Fibroblast of lung (primary cell): ENCODE results near the gene CSNK1A1. TPM values are rescaled to one million over a fixed set of nuclear protein-coding genes. Genes with fewer than 3 reads are reported as not detected.

Source experiments
- DNase-seq, 2 donors: peaks; one replicate each; pipeline versions ENCODE4 v3.0.0 to v3.0.0-alpha.2; 2010; ENCODE audit warnings: low read depth in 2 of 2
- H2AFZ ChIP-seq: 2 replicates; pipeline ENCODE4 v1.5.1; 2012; ENCODE audit warnings: low read length, control low read depth, inconsistent platforms
- H3K27ac ChIP-seq: 2 replicates; pipeline ENCODE4 v1.5.1; 2011; ENCODE audit warnings: low read length, control low read depth; ENCODE audit not compliant: insufficient read depth
- H3K27me3 ChIP-seq: 2 replicates; pipeline ENCODE4 v1.5.1; 2011; ENCODE audit warnings: mild to moderate bottlenecking, low read length; ENCODE audit not compliant: control insufficient read depth, insufficient read depth
- H3K36me3 ChIP-seq: 2 replicates; pipeline ENCODE4 v1.5.1; 2011; ENCODE audit warnings: low read length; ENCODE audit not compliant: control insufficient read depth, insufficient read depth
- H3K4me1 ChIP-seq: 2 replicates; pipeline ENCODE4 v1.5.1; 2011; ENCODE audit warnings: low read length; ENCODE audit not compliant: control insufficient read depth, insufficient read depth; ENCODE audit errors: extremely low read depth
- H3K4me2 ChIP-seq: 2 replicates; pipeline ENCODE4 v1.5.1; 2011; ENCODE audit warnings: low read length, control low read depth; ENCODE audit not compliant: insufficient read depth; ENCODE audit errors: extremely low read depth
- H3K4me3 ChIP-seq, 4 experiments: fragments of 200-600 bp in 1 of 4; sonication (generic) in 1 of 4; replicated peaks in 1 of 4; 2 replicates each; pipeline ENCODE4 v1.5.1; 2011 to 2016; ENCODE audit warnings: low read length in 4 of 4, low read depth in 3 of 4, mild to moderate bottlenecking in 3 of 4, control low read depth in 2 of 4, inconsistent platforms in 1 of 4, mixed read lengths in 1 of 4; ENCODE audit not compliant: insufficient read depth in 1 of 4; ENCODE audit errors: control extremely low read depth in 1 of 4
- H3K79me2 ChIP-seq: 2 replicates; pipeline ENCODE4 v1.5.1; 2012; ENCODE audit warnings: mild to moderate bottlenecking, low read length, inconsistent platforms; ENCODE audit not compliant: control insufficient read depth, insufficient read depth
- H3K9ac ChIP-seq: 2 replicates; pipeline ENCODE4 v1.5.1; 2011; ENCODE audit warnings: mild to moderate bottlenecking, low read length, control low read depth; ENCODE audit not compliant: insufficient read depth
- H3K9me3 ChIP-seq: 2 replicates; pipeline ENCODE4 v1.5.1; 2012; ENCODE audit warnings: low read depth, low read length; ENCODE audit not compliant: control insufficient read depth, insufficient read depth
- H4K20me1 ChIP-seq: 2 replicates; pipeline ENCODE4 v1.5.1; 2011; ENCODE audit warnings: low read length; ENCODE audit not compliant: control insufficient read depth, insufficient read depth; ENCODE audit errors: extremely low read depth
- CTCF ChIP-seq, 2 donors: IDR thresholded peaks in 1 of 2; conservative IDR thresholded peaks in 1 of 2; 1 replicate in 1 of 2; 2 replicates in 1 of 2; pipeline ENCODE4 v1.5.1; 2011 to 2012; ENCODE audit warnings: low read length in 2 of 2, control low read depth in 1 of 2, inconsistent platforms in 1 of 2, low read depth in 1 of 2, mild to moderate bottlenecking in 1 of 2
- EZH2 ChIP-seq: IDR thresholded peaks from 2 replicates; pipeline ENCODE4 v1.5.1; 2012; ENCODE audit warnings: low read length, control low read depth, mild to moderate bottlenecking; ENCODE audit errors: missing control alignments
- polyA plus RNA-seq, 2 donors: library from polyadenylated mRNA; depleted of rRNA in 1 of 2; stranded (reverse) in 1 of 2; unstranded in 1 of 2; fragments of >200 nt; gene quantifications; 2 replicates each; pipeline ENCODE4 v1.2.1, GENCODE V29; 2011 to 2012; ENCODE audit warnings: missing spikeins in 1 of 2
- total RNA-seq: library from RNA; depleted of rRNA; stranded (reverse); fragments of >200 nt; gene quantifications from 2 replicates; pipeline ENCODE4 v1.2.1, GENCODE V29; 2014

The CSNK1A1 gene
- total and polyA plus RNA-seq, 2 donors (not counting 1 experiment from before 2014, with no cell fraction given) = 275 to 674 TPM

GRCh38 chr5:149500922-149501582 is 50.2 kb downstream of the CSNK1A1 start:
- Histone ChIP-seq H3K9me3 (no peaks in the 10 kb centered on the region), H3K4me3 (no peak overlapping the region), H2AFZ (no peak overlapping the region), H3K4me1 (peaks cover 29% of the 10 kb centered on the region), H3K36me3 (peaks cover 7% of the 10 kb centered on the region), H3K27ac (peak overlapping the region; percentile 35), H3K9ac (no peak overlapping the region), H3K27me3 (no peaks in the 10 kb centered on the region), H3K4me2 (no peak overlapping the region), H3K79me2 (peaks cover 15% of the 10 kb centered on the region), H4K20me1 (no peaks in the 10 kb centered on the region)
- TF ChIP-seq CTCF (conservative IDR thresholded peaks at IDR 0.05 in 1 of 2, IDR thresholded peaks at IDR 0.05 in 1 of 2; ENCODE audit: low read depth in 1 of 2, low read length in 2 of 2) (no peak), EZH2 (no peak)
- DNase-seq = peak; percentile 28 to 96

GRCh38 chr5:149498724-149499336 is 52.4 kb downstream of the CSNK1A1 start:
- no peak overlapping the region for H3K4me2 ChIP-seq
- DNase-seq = no peak
- no peak overlapping the region for H2AFZ ChIP-seq
- no peaks in the 10 kb centered on the region for H4K20me1 ChIP-seq
- no peak overlapping the region for H3K4me3 ChIP-seq
- peaks cover 9% of the 10 kb centered on the region for H3K79me2 ChIP-seq
- no peak overlapping the region for H3K9ac ChIP-seq
- no peak for TF ChIP-seq CTCF (conservative IDR thresholded peaks at IDR 0.05 in 1 of 2, IDR thresholded peaks at IDR 0.05 in 1 of 2; ENCODE audit: low read depth in 1 of 2, low read length in 2 of 2)
- TF ChIP-seq EZH2 = no peak
- H3K9me3 ChIP-seq = no peaks in the 10 kb centered on the region
- peaks cover 23% of the 10 kb centered on the region for H3K4me1 ChIP-seq
- H3K36me3 ChIP-seq = peaks cover 7% of the 10 kb centered on the region
- H3K27ac ChIP-seq = peak overlapping the region; percentile 76
- H3K27me3 ChIP-seq = no peaks in the 10 kb centered on the region

GRCh38 chr5:149497357-149497756 is 53.9 kb downstream of the CSNK1A1 start:
- H3K36me3 ChIP-seq = peaks cover 6% of the 10 kb centered on the region

More at GRCh38 chr5:149497357-149497756, 53.9 kb downstream of the CSNK1A1 start:
- Histone ChIP-seq H4K20me1 (no peaks in the 10 kb centered on the region), H3K27me3 (no peaks in the 10 kb centered on the region), H3K4me1 (peaks cover 23% of the 10 kb centered on the region), H3K9me3 (no peaks in the 10 kb centered on the region), H3K4me3 (no peak overlapping the region), H2AFZ (no peak overlapping the region), H3K27ac (peak overlapping the region; percentile 76), H3K4me2 (peak overlapping the region; percentile 46), H3K9ac (no peak overlapping the region), H3K79me2 (peaks cover 3% of the 10 kb centered on the region)
- TF ChIP-seq CTCF (conservative IDR thresholded peaks at IDR 0.05 in 1 of 2, IDR thresholded peaks at IDR 0.05 in 1 of 2; ENCODE audit: low read depth in 1 of 2, low read length in 2 of 2) (no peak), EZH2 (no peak)
- peak; percentile 92 to 97 for DNase-seq
